H9 (cell line): ENCODE data around the gene PCYT1A. TPM values are rescaled to one million over a fixed set of nuclear protein-coding genes. Genes with fewer than 3 reads are reported as not detected.

Source experiments
- DNase-seq: peaks from one replicate; pipeline ENCODE4 v3.0.0-alpha.2; 2017
- H2AFZ ChIP-seq: one replicate; pipeline ENCODE4 v1.6.1; 2013; ENCODE audit warnings: mild to moderate bottlenecking, low read length, control low read depth, moderate library complexity
- H2AK5ac ChIP-seq: 2 replicates; pipeline ENCODE4 v1.6.1; 2013; ENCODE audit warnings: low read length, control low read depth, mixed read lengths; ENCODE audit not compliant: insufficient read length
- H2BK120ac ChIP-seq: one replicate; pipeline ENCODE4 v1.6.1; 2013; ENCODE audit warnings: low read depth, mild to moderate bottlenecking, low read length, control low read depth, inconsistent platforms; ENCODE audit not compliant: poor library complexity, severe bottlenecking
- H2BK12ac ChIP-seq: 2 replicates; pipeline ENCODE4 v1.6.1; 2013; ENCODE audit warnings: low read length, control low read depth, mixed read lengths, low read depth; ENCODE audit not compliant: insufficient read length
- H2BK15ac ChIP-seq: 2 replicates; pipeline ENCODE4 v1.6.1; 2013; ENCODE audit warnings: low read depth, low read length, control low read depth
- H2BK20ac ChIP-seq: one replicate; pipeline ENCODE4 v1.6.1; 2013; ENCODE audit warnings: low read depth, mild to moderate bottlenecking, low read length, control low read depth, inconsistent platforms; ENCODE audit not compliant: poor library complexity, severe bottlenecking
- H2BK5ac ChIP-seq: 2 replicates; pipeline ENCODE4 v1.6.1; 2013; ENCODE audit warnings: low read length, control low read depth, mixed read lengths; ENCODE audit not compliant: insufficient read length
- H3K14ac ChIP-seq: 2 replicates; pipeline ENCODE4 v1.6.1; 2013; ENCODE audit warnings: low read length, control low read depth; ENCODE audit not compliant: insufficient read depth
- H3K18ac ChIP-seq: 2 replicates; pipeline ENCODE4 v1.6.1; 2013; ENCODE audit warnings: low read depth, mild to moderate bottlenecking, mixed read lengths, low read length, control low read depth; ENCODE audit not compliant: insufficient read length
- H3K23ac ChIP-seq: 2 replicates; pipeline ENCODE4 v1.6.1; 2013; ENCODE audit warnings: low read length, control low read depth, mixed read lengths, low read depth; ENCODE audit not compliant: insufficient read length
- H3K23me2 ChIP-seq: 2 replicates; pipeline ENCODE4 v1.6.1; 2013; ENCODE audit warnings: low read depth, mild to moderate bottlenecking, mixed read lengths, low read length, control low read depth; ENCODE audit not compliant: insufficient read length, poor library complexity, severe bottlenecking
- H3K27ac ChIP-seq: 2 replicates; pipeline ENCODE4 v1.5.1; 2013; ENCODE audit warnings: low read length, control low read depth, mixed read lengths, low read depth; ENCODE audit not compliant: insufficient read length
- H3K27me3 ChIP-seq: 2 replicates; pipeline ENCODE4 v1.6.1; 2013; ENCODE audit warnings: low read length, control low read depth, inconsistent platforms; ENCODE audit not compliant: insufficient read depth
- H3K4ac ChIP-seq: 2 replicates; pipeline ENCODE4 v1.6.1; 2013; ENCODE audit warnings: low read depth, mild to moderate bottlenecking, control low read depth, inconsistent platforms, low read length, moderate library complexity
- H3K4me1 ChIP-seq: 2 replicates; pipeline ENCODE4 v1.6.1; 2013; ENCODE audit warnings: low read length, control low read depth, inconsistent platforms; ENCODE audit not compliant: insufficient read depth
- H3K4me2 ChIP-seq: 2 replicates; pipeline ENCODE4 v1.6.1; 2013; ENCODE audit warnings: low read length, control low read depth, mixed read lengths; ENCODE audit not compliant: insufficient read length, insufficient read depth
- H3K56ac ChIP-seq: 2 replicates; pipeline ENCODE4 v1.6.1; 2013; ENCODE audit warnings: low read depth, mild to moderate bottlenecking, mixed read lengths, low read length, control low read depth; ENCODE audit not compliant: insufficient read length
- H3K79me1 ChIP-seq: 2 replicates; pipeline ENCODE4 v1.6.1; 2013; ENCODE audit warnings: low read depth, mild to moderate bottlenecking, moderate library complexity, low read length, control low read depth, inconsistent platforms; ENCODE audit not compliant: insufficient read depth, poor library complexity, severe bottlenecking
- H3K79me2 ChIP-seq: 2 replicates; pipeline ENCODE4 v1.6.1; 2013; ENCODE audit warnings: low read length, control low read depth, inconsistent platforms; ENCODE audit not compliant: insufficient read depth
- H3K9ac ChIP-seq: 2 replicates; pipeline ENCODE4 v1.6.1; 2013; ENCODE audit warnings: low read length, control low read depth, mixed read lengths; ENCODE audit not compliant: insufficient read length; ENCODE audit errors: extremely low read depth
- H3K9me3 ChIP-seq: one replicate; pipeline ENCODE4 v1.6.1; 2013; ENCODE audit warnings: low read depth, low read length, inconsistent platforms; ENCODE audit not compliant: control insufficient read depth
- H3T11ph ChIP-seq: one replicate; pipeline ENCODE4 v1.6.1; 2013; ENCODE audit warnings: mild to moderate bottlenecking, low read length, control low read depth, inconsistent platforms
- H4K20me1 ChIP-seq: one replicate; pipeline ENCODE4 v1.6.1; 2013; ENCODE audit not compliant: control insufficient read depth, insufficient read length, insufficient read depth
- H4K5ac ChIP-seq: 2 replicates; pipeline ENCODE4 v1.6.1; 2013; ENCODE audit warnings: low read depth, mild to moderate bottlenecking, mixed read lengths, low read length, control low read depth; ENCODE audit not compliant: insufficient read length
- H4K8ac ChIP-seq: replicated peaks from 2 replicates; pipeline ENCODE4 v1.6.1; 2013; ENCODE audit warnings: low read length, control low read depth, mixed read lengths, low read depth; ENCODE audit not compliant: insufficient read length
- H4K91ac ChIP-seq: 2 replicates; pipeline ENCODE4 v1.6.1; 2013; ENCODE audit warnings: low read depth, mild to moderate bottlenecking, moderate library complexity, mixed read lengths, low read length, control low read depth; ENCODE audit not compliant: insufficient read length
- H3K27ac Mint-ChIP-seq, 3 experiments: 2 replicates in 2 of 3; 3 replicates in 1 of 3; pipeline ENCODE4 v1.8.0; 2020 to 2021; ENCODE audit warnings: mixed read lengths in 3 of 3, mild to moderate bottlenecking in 1 of 3, moderate library complexity in 1 of 3
- H3K27me3 Mint-ChIP-seq: 2 replicates; pipeline ENCODE4 v1.8.0; 2021; ENCODE audit warnings: low read depth, mild to moderate bottlenecking, moderate library complexity, mixed read lengths
- H3K36me3 Mint-ChIP-seq, 3 experiments: 2 replicates in 2 of 3; 3 replicates in 1 of 3; pipeline ENCODE4 v1.8.0; 2020 to 2021; ENCODE audit warnings: low read depth in 3 of 3, mixed read lengths in 3 of 3; ENCODE audit not compliant: insufficient read depth in 1 of 3
- H3K4me1 Mint-ChIP-seq, 2 experiments: 2 replicates each; pipeline ENCODE4 v1.8.0; 2020; ENCODE audit warnings: mixed read lengths in 2 of 2
- H3K4me3 Mint-ChIP-seq, 2 experiments: 2 replicates in 1 of 2; 3 replicates in 1 of 2; pipeline ENCODE4 v1.8.0; 2020 to 2021; ENCODE audit warnings: mild to moderate bottlenecking in 2 of 2, mixed read lengths in 2 of 2, moderate library complexity in 1 of 2
- H3K9me3 Mint-ChIP-seq, 2 experiments: 2 replicates in 1 of 2; 3 replicates in 1 of 2; pipeline ENCODE4 v1.8.0; 2020; ENCODE audit warnings: mild to moderate bottlenecking in 2 of 2, mixed read lengths in 2 of 2, moderate library complexity in 1 of 2
- CTCF ChIP-seq: fragments of 200-600 bp; sonication (generic); conservative IDR thresholded peaks from 3 replicates; pipeline ENCODE4 v1.8.0; 2021; ENCODE audit warnings: antibody characterized with exemption, mild to moderate bottlenecking
- WGBS: extraction: QIAGEN DNeasy Blood & Tissue Kit; methylation state at CpG from one replicate; pipeline ENCODE4 v1.1.7; 2013; ENCODE audit warnings: missing lambda C conversion rate, low lambda C conversion rate, mixed read lengths; ENCODE audit not compliant: insufficient read length; ENCODE audit errors: extremely low coverage; 5-methylcytosine and 5-hydroxymethylcytosine counted together
- total RNA-seq: library from RNA; stranded (reverse); gene quantifications from 2 replicates; pipeline ENCODE4 v1.2.1, GENCODE V29; 2021

PCYT1A gene
- total RNA-seq, 1 experiment from 2014 or later, result 31.6 TPM

GRCh38 chr3:196198081-196198675 lies 89.3 kb downstream of the PCYT1A start:
- no peaks in the 10 kb centered on the region for H3K9me3 Mint-ChIP-seq
- H3K27ac ChIP-seq, result no peak overlapping the region
- H3K4me1 ChIP-seq, result no peaks in the 10 kb centered on the region
- TF ChIP-seq CTCF, result no peak
- H3K79me1 ChIP-seq, result no peaks in the 10 kb centered on the region
- no peak overlapping the region for H2BK12ac ChIP-seq
- H3K27ac Mint-ChIP-seq, result peak overlapping the region in 1 of 3 experiments; percentile 70; a peak in 2 of 7 replicates
- H3K9ac ChIP-seq, result no peak overlapping the region
- H3K18ac ChIP-seq, result no peak overlapping the region
- H3K27me3 ChIP-seq, result no peaks in the 10 kb centered on the region
- H3K23me2 ChIP-seq, result no peaks in the 10 kb centered on the region
- H3T11ph ChIP-seq, result no peak overlapping the region
- H3K4me2 ChIP-seq, result no peak overlapping the region
- no peaks in the 10 kb centered on the region for H3K9me3 ChIP-seq
- no peak overlapping the region for H4K8ac ChIP-seq
- H2BK5ac ChIP-seq, result no peak overlapping the region
- H2BK20ac ChIP-seq, result no peak overlapping the region
- H3K14ac ChIP-seq, result no peak overlapping the region; the same call in 1 of the 2 replicates
- H3K27me3 Mint-ChIP-seq, result peaks cover 1% of the 10 kb centered on the region; the same call in 1 of the 2 replicates
- no peak overlapping the region for H2AFZ ChIP-seq
- H3K56ac ChIP-seq, result no peak overlapping the region
- no peak overlapping the region for H3K4me3 Mint-ChIP-seq
- no peaks in the 10 kb centered on the region for H3K36me3 Mint-ChIP-seq
- peaks cover 0 to 5% of the 10 kb centered on the region in 2 experiments; a peak in 1 of 4 replicates for H3K4me1 Mint-ChIP-seq
- no peaks in the 10 kb centered on the region for H3K79me2 ChIP-seq
- no peak overlapping the region for H2AK5ac ChIP-seq
- no peak overlapping the region for H3K23ac ChIP-seq
- no peaks in the 10 kb centered on the region for H4K20me1 ChIP-seq
- H4K5ac ChIP-seq, result no peak overlapping the region
- H4K91ac ChIP-seq, result no peak overlapping the region
- no CpG with 5 or more reads among the region's 15 CpGs for WGBS
- H2BK120ac ChIP-seq, result no peak overlapping the region
- no peak overlapping the region for H3K4ac ChIP-seq
- DNase-seq, result no peak
- no peak overlapping the region for H2BK15ac ChIP-seq
